Measurements from ENCODE around the gene ZIC2.

The ZIC2 gene

GRCh38 chr13:99988529-99989275 is 7.1 kb downstream of the ZIC2 start:
- no peak for DNase-seq

DNA sequence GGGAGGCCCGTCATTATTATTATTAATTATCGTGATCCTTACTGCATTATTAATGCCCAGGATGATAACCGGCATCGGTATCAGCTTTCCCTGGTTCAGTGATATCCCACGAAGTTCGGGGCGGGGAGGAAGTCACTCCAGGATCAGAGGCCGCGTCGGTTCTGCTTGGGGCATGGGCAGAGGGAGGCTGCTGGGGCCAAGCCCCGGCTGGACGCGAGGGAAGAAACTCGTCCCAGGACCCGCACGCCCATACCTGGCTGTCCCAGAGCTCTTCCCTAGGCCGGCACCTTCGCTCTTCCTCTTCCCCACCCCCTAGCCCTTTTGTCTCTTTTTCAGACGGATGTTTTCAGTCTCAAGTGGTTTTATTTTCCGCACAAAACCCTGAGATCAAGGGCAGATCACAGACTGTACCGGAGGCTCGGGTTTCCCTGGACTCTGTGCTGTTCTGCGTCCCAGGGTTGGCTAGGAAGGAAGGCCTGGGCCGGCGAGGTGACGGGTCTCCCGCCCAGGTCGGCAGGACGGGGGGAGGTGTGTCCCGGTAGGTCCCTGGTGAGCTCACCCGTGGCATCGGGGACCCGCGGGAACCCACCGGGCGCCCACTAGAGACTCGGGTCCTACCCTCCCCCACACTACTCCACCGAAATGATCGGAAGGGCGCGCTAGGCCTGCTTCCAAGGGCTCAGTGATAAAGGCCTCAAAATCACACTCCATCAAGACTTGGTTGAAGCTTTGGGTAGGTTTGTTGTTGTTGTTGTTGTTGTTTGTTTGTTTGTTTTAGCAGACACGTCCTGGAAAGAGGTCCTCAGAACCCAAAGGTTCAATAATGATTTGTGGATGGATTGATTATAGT is 7.9 kb downstream of the ZIC2 start:
- DNase-seq = no peak

GRCh38 chr13:99990126-99990977 is 8.8 kb downstream of the ZIC2 start:
- DNase-seq = no peak

GRCh38 chr13:99991013-99991827 is 9.6 kb downstream of the ZIC2 start:
- no peak for DNase-seq

DNA sequence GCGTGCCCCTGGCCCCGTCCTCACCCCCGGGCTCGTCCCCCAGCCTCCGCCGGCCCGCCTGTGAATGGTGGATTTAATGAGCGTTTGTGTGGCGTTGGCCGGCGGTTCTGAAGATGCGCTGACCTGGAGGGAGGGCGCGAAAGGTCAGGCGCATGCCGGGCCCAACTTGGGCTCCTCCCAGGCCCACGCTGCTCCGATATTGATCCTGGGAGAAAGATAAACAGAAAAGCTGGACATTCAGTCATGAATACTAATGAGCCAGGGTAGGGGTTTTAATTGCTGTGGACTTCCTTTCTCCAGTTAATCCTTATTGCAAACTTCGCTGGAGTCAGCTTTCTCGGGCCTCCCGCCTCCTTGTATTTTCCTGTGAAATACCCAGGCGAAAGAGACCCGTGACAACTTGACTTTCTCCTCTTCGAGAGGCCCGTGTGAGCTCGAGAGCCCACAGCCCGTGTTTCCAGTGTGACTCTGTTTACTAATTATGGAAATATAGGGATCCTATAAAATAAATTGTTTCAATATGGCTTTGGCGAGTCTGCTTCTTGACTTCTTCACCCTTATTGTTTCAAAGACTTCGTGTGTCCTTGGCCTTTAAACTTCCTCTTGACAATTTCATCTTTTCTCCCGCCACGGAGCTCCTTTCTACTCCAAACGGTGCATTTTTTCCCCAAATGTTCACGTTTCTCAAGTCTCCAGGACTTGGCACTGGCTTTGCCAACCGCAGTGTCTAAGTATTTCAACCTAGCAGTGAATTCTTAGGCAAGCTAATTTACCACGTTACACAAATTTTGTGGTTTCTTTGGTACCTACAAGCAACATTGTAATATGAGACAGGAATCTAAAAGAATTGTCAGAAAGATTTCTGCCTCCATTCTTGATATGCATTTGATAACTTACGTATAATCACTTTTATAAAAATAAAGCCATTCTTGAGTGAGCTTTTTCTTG is 10.5 kb downstream of the ZIC2 start:
- no peak for DNase-seq

- no peak for DNase-seq
These were observed 11.4 kb downstream of the ZIC2 start for GRCh38 chr13:99992949-99993351.

DNA sequence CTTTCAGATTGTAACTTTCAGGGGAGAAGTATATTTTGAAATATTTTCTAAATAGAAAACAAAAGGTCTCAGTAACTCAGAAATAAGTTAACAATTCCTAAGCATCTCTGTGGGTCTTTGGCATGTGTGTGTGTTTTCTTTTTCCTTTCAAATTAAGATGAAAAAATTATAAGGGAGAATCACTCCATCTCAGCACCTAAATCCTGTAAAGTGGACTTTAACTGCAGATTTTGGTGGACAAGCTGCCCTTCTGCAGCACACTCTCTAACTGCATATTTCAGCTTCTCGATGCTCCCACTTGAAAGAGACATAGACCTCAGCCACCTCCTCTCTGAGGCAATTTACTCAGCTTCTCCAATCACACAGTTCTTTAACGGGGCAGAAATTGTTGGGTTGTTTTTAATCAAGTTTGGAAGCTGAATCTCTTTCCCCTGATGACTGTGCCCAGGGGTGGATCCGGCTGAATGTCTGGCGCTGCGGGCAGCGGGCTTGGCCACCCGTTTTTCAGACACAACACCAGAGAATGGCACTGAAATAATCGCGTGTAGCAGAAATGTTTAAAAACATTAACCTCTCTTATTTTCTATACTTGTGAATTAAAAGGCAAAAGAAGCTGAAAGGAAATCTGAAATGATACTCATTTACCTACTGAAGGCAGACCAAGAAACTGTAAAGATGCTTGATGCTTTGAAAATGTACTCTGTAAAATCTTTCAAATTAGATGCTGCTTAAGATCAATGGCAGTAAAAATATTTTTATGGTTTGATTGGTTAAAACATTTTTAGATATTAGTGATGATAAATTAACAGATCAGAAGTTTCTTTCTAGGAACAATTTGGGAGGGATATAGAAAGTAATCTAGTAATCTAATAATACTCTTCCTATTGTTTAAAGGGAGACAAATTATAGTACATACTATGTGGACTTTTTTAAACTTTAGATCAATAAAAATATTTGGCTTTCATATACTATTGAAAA is 12.4 kb downstream of the ZIC2 start:
- DNase-seq = no peak

DNA sequence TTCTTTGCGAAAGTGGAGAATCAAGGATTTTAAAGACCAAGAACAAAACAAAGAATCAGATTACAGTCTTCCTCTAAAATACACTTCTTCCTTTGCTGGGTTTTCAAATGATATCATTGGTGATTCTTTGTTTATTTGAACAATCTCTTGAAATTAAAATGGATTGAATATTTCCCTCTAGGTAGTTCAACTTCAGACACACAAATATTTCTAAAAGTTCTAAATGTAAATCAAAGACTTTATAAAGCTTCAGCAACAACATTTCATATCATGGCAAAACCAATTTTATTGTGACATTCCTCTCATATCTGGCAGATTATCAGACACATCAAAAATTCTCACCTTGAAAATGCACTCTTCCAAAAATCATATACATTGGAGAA is 13.0 kb downstream of the ZIC2 start:
- DNase-seq = no peak

DNA sequence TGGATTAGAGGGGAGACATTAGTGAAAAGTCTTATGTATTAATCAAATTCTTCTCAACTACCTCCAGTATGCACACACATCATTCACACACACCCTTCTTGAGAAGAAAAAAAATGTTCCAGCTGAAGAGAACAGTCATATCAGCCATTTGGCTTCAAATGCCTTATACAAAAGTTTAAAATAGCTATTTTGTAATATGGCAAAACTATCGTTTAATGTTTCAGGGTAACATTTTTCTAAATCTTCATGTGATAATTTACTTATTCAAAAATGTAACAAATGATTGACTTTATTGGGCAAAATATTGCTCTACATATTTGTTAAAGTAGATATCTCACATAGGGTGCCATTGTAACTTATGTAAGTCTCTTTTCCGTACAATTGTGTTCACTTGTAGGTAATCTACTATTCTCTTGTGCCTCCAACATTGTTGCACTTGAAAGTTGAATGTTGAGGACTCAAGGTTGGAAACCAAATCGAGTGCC is 13.6 kb downstream of the ZIC2 start:
- DNase-seq = no peak

GRCh38 chr13:99995589-99996380 is 14.2 kb downstream of the ZIC2 start:
- peak; percentile 38 for DNase-seq

DNA sequence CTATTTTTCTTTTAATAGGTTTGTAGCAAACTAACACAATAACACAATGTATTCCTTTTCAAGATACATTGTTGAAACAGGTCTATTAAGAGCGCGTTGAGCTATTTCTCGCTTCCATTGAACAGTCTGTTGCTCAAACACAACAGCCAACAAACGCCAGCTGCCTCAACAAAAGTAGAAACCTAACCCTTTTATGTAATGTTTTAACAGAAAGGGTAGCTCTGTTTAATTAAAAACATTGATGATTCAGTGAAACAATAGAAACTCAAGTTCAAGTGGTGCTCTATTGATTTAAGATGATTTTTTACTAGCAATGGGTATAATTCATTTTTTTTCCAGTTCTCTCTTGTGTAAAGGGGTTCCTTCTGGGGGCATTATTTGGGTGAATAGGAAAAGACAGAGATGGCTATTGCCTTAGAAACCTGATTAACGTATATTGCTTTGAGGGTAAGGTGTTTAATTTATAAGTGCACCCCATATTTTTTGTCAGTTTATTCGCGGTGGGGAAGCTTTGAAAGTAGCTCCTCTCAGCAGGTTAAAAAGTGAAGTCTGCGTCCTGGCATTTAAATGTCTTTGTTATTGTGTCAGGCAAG is 14.9 kb downstream of the ZIC2 start:
- DNase-seq = no peak

DNA sequence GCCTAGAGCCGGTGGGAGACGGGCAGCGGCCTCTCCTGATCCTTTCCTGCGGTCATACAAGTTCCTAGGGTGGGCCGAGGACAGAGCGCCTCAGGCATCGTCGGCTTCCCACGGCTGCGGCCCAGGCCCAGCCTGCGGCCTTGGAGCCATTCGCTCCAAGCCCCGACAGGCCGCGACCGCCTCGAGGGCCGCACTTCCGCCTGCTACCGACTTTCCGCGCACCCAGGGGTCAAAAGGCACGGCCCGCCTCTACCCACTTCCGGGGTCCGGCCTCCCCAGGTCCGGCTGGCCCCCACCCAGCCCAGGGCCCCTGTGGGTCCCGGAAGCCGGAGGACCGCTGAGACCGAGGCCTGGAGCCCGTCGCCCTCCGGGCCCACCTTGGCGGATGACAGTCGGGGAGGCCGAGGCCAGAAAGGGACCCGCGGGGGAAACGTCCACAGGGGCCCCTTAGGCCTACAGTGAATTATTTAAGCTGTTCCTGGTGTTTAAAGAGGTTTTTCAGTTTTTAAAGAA is 16.2 kb downstream of the ZIC2 start:
- no peak for DNase-seq

- DNase-seq = no peak
These were observed 16.7 kb downstream of the ZIC2 start for GRCh38 chr13:99998261-99998660.

DNA sequence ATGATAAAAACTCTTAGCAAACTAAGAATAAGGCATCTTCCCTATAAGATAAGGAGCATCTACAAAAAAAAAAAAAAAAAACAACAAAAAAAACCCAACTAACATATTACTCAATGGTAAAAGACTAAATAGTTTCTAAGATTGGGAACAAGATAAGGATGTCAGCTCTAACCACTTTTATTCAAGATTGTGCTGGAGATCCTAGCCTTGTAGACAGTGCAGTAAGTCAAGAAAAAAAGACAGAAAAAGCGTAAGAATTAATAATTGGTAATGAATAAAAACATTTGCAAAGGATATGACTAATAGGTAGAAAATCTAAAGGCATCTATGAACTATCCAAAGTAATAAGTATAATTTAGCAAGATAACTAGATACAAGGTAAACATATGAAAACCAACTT is 33.0 kb downstream of the ZIC2 start:
- no peak for DNase-seq

DNA sequence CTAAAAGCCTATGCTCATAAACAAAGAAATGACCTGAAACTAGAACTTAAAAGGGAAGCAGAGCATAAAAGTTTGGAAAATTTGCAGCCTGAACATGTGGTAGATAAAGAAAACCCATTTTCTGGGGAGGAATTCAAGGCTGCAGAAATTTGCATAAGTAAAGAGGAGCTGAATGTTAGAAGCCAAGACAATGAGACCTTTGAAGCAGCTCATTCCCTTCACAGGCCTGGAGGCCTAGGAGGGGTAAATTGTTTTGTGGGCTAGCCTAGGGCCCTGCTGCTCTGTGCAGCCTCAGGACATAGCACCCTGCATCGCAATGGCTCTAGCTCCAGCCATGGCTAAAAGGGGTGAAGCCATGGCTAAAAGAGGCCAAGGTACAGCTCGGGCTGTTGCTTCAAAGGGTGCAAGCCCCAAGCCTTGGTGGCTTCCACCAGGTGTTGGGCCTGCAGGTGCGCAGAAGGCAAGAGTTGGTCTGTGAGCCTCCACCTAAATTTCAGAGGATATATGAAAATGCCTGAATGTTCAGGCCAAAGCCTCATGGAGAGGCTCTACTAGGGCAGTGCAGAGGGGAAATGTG is 38.3 kb downstream of the ZIC2 start:
- no peak for DNase-seq

- DNase-seq = no peak
These were observed 41.2 kb downstream of the ZIC2 start for GRCh38 chr13:100022798-100023197.

DNA sequence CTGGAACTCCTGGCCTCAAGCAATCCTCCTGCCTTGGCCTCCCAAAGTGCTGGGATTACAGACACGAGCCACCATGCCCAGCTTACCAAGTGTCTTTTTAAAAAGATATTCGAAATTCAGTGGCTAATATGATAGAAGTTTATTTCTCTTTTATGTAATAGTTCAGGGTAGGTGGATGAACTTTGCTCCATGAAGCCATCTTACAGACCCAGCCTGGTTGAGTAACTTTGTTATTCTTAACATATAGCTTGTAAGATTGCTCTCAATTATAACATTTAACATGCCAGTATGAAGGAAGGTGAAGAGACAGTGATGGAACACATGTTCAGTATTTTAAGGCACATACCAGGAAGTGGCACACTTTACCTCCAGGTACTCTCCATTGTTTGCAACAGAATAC is 42.4 kb downstream of the ZIC2 start:
- no peak for DNase-seq

- no peak for DNase-seq
These were observed 48.3 kb downstream of the ZIC2 start for GRCh38 chr13:100029933-100030332.
